Panc1 (cell line): ENCODE data around the gene GNB2.

Source experiments
- POLR2AphosphoS5 ChIP-seq: IDR thresholded peaks from 2 replicates; pipeline ENCODE4 v1.6.1; 2012; ENCODE audit warnings: mild to moderate bottlenecking, low read depth, low read length, moderate library complexity
- SIN3A ChIP-seq: IDR thresholded peaks from 2 replicates; pipeline ENCODE4 v1.6.1; 2012; ENCODE audit warnings: low read depth, mild to moderate bottlenecking, low read length, moderate library complexity, borderline replicate concordance; ENCODE audit not compliant: insufficient read depth
- TCF7L2 ChIP-seq: IDR thresholded peaks from 2 replicates; pipeline ENCODE4 v1.6.1; 2011; ENCODE audit warnings: mild to moderate bottlenecking, low read depth, low read length, inconsistent platforms
- TF ChIP-seq, protein P1 (sequence below): fragments of 450-650 bp; IDR thresholded peaks from 2 replicates; pipeline ENCODE4 v1.5.1; 2017; ENCODE audit warnings: mild to moderate bottlenecking
- TF ChIP-seq, protein P2 (sequence below), 2 experiments: IDR thresholded peaks; 2 replicates each; pipeline ENCODE4 v1.6.1; 2011 to 2012; ENCODE audit warnings: low read depth in 2 of 2, control low read depth in 1 of 2, low read length in 1 of 2, mild to moderate bottlenecking in 1 of 2, moderate library complexity in 1 of 2; ENCODE audit not compliant: insufficient read depth in 1 of 2

- TF ChIP-seq, protein P1, sequence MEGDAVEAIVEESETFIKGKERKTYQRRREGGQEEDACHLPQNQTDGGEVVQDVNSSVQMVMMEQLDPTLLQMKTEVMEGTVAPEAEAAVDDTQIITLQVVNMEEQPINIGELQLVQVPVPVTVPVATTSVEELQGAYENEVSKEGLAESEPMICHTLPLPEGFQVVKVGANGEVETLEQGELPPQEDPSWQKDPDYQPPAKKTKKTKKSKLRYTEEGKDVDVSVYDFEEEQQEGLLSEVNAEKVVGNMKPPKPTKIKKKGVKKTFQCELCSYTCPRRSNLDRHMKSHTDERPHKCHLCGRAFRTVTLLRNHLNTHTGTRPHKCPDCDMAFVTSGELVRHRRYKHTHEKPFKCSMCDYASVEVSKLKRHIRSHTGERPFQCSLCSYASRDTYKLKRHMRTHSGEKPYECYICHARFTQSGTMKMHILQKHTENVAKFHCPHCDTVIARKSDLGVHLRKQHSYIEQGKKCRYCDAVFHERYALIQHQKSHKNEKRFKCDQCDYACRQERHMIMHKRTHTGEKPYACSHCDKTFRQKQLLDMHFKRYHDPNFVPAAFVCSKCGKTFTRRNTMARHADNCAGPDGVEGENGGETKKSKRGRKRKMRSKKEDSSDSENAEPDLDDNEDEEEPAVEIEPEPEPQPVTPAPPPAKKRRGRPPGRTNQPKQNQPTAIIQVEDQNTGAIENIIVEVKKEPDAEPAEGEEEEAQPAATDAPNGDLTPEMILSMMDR, result no peak
- TF ChIP-seq POLR2AphosphoS5, result no peak
- TF ChIP-seq, protein P2, sequence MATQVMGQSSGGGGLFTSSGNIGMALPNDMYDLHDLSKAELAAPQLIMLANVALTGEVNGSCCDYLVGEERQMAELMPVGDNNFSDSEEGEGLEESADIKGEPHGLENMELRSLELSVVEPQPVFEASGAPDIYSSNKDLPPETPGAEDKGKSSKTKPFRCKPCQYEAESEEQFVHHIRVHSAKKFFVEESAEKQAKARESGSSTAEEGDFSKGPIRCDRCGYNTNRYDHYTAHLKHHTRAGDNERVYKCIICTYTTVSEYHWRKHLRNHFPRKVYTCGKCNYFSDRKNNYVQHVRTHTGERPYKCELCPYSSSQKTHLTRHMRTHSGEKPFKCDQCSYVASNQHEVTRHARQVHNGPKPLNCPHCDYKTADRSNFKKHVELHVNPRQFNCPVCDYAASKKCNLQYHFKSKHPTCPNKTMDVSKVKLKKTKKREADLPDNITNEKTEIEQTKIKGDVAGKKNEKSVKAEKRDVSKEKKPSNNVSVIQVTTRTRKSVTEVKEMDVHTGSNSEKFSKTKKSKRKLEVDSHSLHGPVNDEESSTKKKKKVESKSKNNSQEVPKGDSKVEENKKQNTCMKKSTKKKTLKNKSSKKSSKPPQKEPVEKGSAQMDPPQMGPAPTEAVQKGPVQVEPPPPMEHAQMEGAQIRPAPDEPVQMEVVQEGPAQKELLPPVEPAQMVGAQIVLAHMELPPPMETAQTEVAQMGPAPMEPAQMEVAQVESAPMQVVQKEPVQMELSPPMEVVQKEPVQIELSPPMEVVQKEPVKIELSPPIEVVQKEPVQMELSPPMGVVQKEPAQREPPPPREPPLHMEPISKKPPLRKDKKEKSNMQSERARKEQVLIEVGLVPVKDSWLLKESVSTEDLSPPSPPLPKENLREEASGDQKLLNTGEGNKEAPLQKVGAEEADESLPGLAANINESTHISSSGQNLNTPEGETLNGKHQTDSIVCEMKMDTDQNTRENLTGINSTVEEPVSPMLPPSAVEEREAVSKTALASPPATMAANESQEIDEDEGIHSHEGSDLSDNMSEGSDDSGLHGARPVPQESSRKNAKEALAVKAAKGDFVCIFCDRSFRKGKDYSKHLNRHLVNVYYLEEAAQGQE (IDR thresholded peaks at IDR 0.05; ENCODE audit: insufficient read depth in 1 of 2, low read depth in 2 of 2, low read length in 1 of 2), result no peak
- no peak for TF ChIP-seq TCF7L2
- no peak for TF ChIP-seq SIN3A
These were observed 4.0 kb downstream of the GNB2 start for GRCh38 chr7:100677308-100678267.
